HG02970 (cell line): ENCODE data around the gene CFAP54.

ENCODE experiments used
- ATAC-seq: cut with Tn5 transposase; IDR thresholded peaks from one replicate; pipeline ENCODE4 v1.9.1; 2021; ENCODE audit warnings: mild to moderate bottlenecking, moderate library complexity, moderate number of reproducible peaks; ENCODE audit not compliant: unreplicated experiment, low FRiP score

Gene CFAP54

GRCh38 chr12:96872961-96873360 lies 383.6 kb downstream of the CFAP54 start:
- ATAC-seq: no peak

GRCh38 chr12:96874211-96874610 lies 384.8 kb downstream of the CFAP54 start:
- ATAC-seq: no peak

GRCh38 chr12:96876966-96877365 lies 387.6 kb downstream of the CFAP54 start:
- no peak for ATAC-seq

- ATAC-seq: no peak
Measured at GRCh38 chr12:96878704-96879103, 389.3 kb downstream of the CFAP54 start.

GRCh38 chr12:96879301-96879700 lies 389.9 kb downstream of the CFAP54 start:
- no peak for ATAC-seq

- ATAC-seq: no peak
Measured at GRCh38 chr12:96880220-96880619, 390.8 kb downstream of the CFAP54 start.

GRCh38 chr12:96881608-96882007 lies 392.2 kb downstream of the CFAP54 start:
- no peak for ATAC-seq

- no peak for ATAC-seq
Measured at GRCh38 chr12:96882862-96883261, 393.5 kb downstream of the CFAP54 start.

GRCh38 chr12:96883571-96883970 lies 394.2 kb downstream of the CFAP54 start:
- ATAC-seq: no peak

GRCh38 chr12:96886998-96887677 lies 397.8 kb downstream of the CFAP54 start:
- no peak for ATAC-seq

- no peak for ATAC-seq
Measured at GRCh38 chr12:96889273-96889933, 400.0 kb downstream of the CFAP54 start.

- no peak for ATAC-seq
Measured at GRCh38 chr12:96890331-96890730, 401.0 kb downstream of the CFAP54 start.

GRCh38 chr12:96892104-96892503 lies 402.7 kb downstream of the CFAP54 start:
- ATAC-seq: no peak

GRCh38 chr12:96897421-96897820 lies 408.0 kb downstream of the CFAP54 start:
- ATAC-seq: no peak

- no peak for ATAC-seq
Measured at GRCh38 chr12:96901175-96901574, 411.8 kb downstream of the CFAP54 start.

GRCh38 chr12:96902076-96902475 lies 412.7 kb downstream of the CFAP54 start:
- ATAC-seq: no peak

- no peak for ATAC-seq
Measured at GRCh38 chr12:96906498-96906848, 417.1 kb downstream of the CFAP54 start.

- peak; percentile 97 for ATAC-seq
Measured at GRCh38 chr12:96906849-96907670, 417.7 kb downstream of the CFAP54 start, which contains the start of gene NEDD1. Gene NEDD1 (plus strand): TSS chr12:96907257. CDS start chr12:96909760, 2,503 bp downstream.

GRCh38 chr12:96907671-96908422 lies 418.5 kb downstream of the CFAP54 start:
- ATAC-seq: peak; percentile 9

- ATAC-seq: no peak
Measured at GRCh38 chr12:96908423-96908675, 419.0 kb downstream of the CFAP54 start.

GRCh38 chr12:96912261-96912660 lies 422.9 kb downstream of the CFAP54 start:
- ATAC-seq: no peak
